ENCODE results near the gene CDH11.

The CDH11 gene

DNA sequence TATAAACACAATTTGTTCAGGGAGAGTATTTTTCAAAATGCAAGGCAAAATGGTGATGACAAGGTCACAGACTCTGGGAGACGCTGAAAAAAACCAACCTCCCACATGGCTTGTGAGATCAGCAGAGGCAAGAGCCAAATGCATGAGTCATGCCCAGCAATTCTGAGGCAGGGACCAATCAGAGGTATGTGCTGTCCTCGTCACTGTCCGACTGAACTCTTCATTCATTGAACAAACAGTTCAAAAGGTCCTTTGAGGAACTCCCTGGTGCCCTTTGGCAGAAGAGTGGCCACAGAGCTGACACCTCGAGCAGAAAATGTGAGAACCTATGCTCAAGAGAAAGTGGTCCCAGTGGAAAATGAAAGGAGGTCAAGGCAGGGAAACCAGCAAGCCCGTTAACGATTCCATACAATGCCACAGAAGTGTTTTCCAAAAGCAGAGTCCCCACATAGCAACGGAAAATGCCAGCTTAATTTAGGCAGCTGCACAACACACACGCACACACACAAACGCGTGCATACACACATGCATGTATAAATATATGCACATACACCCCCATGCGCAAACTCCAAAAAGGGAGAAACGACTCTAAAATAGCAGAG is 50.9 kb downstream of the CDH11 start:
- Histone ChIP-seq H3K27ac (ENCODE audit: low read depth, low read length) (no peak overlapping the region), H3K4me3 (ENCODE audit: low read depth, low read length) (no peak overlapping the region), H3K36me3 (ENCODE audit: control insufficient read depth, insufficient read depth, low read length) (no peaks in the 10 kb centered on the region; the same call in 1 of the 2 replicates), H3K4me1 (ENCODE audit: control insufficient read depth, insufficient read depth, low read length) (peaks cover 8% of the 10 kb centered on the region), H3K9me3 (ENCODE audit: control insufficient read depth, insufficient read depth, low read depth, low read length) (no peaks in the 10 kb centered on the region), H3K27me3 (ENCODE audit: control insufficient read depth, insufficient read depth, low read length) (no peaks in the 10 kb centered on the region), H3K9ac (ENCODE audit: low read length) (no peak overlapping the region)

DNA sequence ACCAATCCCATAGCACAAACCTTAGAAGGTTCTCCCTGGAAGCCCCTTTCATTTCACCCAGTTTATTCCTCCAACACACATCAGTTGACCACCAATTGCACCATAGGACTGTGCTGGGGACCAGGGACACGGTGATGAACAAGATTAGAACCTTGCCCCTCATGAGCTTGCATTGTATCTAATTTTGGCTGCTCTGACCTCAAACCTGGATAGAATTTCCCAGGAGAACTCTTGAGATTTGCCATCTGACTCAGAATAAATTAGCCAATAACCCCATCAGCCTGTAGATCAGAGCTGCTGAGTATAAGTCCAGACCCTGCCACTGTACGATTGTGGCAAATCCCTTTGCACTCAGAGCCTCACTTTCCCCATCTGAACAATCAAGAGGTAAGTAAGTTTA is 52.1 kb downstream of the CDH11 start:
- Histone ChIP-seq H3K27me3 (ENCODE audit: control insufficient read depth, insufficient read depth, low read length) (no peaks in the 10 kb centered on the region), H3K9me3 (ENCODE audit: control insufficient read depth, insufficient read depth, low read depth, low read length) (no peaks in the 10 kb centered on the region), H3K36me3 (ENCODE audit: control insufficient read depth, insufficient read depth, low read length) (no peaks in the 10 kb centered on the region; the same call in 1 of the 2 replicates), H3K9ac (ENCODE audit: low read length) (no peak overlapping the region), H3K4me3 (ENCODE audit: low read depth, low read length) (no peak overlapping the region), H3K4me1 (ENCODE audit: control insufficient read depth, insufficient read depth, low read length) (peaks cover 8% of the 10 kb centered on the region), H3K27ac (ENCODE audit: low read depth, low read length) (no peak overlapping the region)

DNA sequence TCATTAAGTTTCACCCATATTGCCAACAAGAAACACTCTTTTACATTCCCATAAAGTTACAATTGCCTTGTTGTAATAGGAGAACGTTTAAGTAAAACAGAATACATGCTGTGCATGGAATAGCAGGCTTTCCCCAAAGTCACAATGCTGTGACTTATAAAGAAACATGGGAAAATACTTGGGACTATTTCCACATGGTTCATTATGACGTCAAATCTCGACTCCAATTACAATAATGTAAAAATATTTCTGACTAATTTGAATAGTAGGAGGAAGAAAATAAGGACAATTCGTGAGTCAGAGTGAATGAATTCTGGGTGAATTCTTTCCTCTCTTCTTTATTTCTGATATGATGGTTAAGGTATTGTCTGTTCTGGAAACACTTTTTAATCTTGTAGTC is 52.8 kb downstream of the CDH11 start:
- Histone ChIP-seq H3K36me3 (ENCODE audit: control insufficient read depth, insufficient read depth, low read length) (no peaks in the 10 kb centered on the region; the same call in 1 of the 2 replicates), H3K9me3 (ENCODE audit: control insufficient read depth, insufficient read depth, low read depth, low read length) (no peaks in the 10 kb centered on the region), H3K9ac (ENCODE audit: low read length) (no peak overlapping the region), H3K27ac (ENCODE audit: low read depth, low read length) (no peak overlapping the region), H3K27me3 (ENCODE audit: control insufficient read depth, insufficient read depth, low read length) (no peaks in the 10 kb centered on the region), H3K4me3 (ENCODE audit: low read depth, low read length) (no peak overlapping the region), H3K4me1 (ENCODE audit: control insufficient read depth, insufficient read depth, low read length) (peaks cover 8% of the 10 kb centered on the region)

DNA sequence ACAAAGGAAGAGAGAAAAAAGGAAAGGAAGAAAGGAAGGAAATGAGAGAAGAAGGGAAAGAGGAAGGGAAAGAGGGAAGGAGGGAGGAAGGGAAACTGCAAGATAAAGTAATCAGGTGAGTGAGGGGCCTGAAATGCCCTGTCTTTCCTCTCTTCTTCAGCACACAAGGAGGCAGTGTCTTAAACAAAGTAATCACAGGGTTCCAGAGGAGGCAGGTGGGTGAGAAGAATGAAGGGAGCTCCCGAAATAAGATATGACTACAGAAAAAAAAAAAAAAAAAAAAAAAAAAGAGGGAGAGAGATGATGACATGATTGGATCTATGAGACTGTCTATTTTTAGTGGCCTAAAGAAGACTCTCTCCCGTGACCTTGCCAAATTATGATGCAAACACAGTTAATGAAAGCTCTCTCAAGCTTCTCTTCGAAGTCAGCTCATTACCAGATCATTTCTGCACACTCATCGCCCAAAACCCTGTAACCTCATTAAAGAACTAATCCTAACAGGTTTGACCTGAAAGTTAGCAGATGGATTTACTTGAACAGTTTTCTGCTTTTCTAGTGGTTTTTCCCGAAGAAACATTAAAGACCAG is 53.6 kb downstream of the CDH11 start:
- Histone ChIP-seq H3K4me3 (ENCODE audit: low read depth, low read length) (no peak overlapping the region), H3K27me3 (ENCODE audit: control insufficient read depth, insufficient read depth, low read length) (no peaks in the 10 kb centered on the region), H3K9ac (ENCODE audit: low read length) (no peak overlapping the region), H3K9me3 (ENCODE audit: control insufficient read depth, insufficient read depth, low read depth, low read length) (no peaks in the 10 kb centered on the region), H3K36me3 (ENCODE audit: control insufficient read depth, insufficient read depth, low read length) (no peaks in the 10 kb centered on the region; the same call in 1 of the 2 replicates), H3K4me1 (ENCODE audit: control insufficient read depth, insufficient read depth, low read length) (peaks cover 8% of the 10 kb centered on the region), H3K27ac (ENCODE audit: low read depth, low read length) (no peak overlapping the region)

DNA sequence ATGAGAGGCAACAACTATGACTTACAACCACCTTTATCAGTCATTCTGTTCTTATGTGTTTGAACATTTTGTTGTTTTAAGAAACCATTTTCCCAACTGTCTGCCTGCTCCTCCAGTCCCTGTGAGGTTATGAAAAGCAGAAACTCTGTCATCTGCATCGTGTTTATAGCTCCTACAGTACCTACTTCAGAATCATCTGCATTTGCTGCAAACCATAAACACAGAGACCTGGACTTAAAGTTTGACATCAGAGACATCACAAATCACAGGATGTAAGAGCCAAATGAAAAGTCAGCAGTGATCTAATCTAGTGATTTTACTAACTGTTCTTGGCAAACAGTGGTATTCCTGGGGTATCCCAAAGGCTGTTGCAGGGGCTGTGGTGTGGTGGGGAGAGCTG is 55.2 kb downstream of the CDH11 start:
- Histone ChIP-seq H3K9ac (ENCODE audit: low read length) (no peak overlapping the region), H3K9me3 (ENCODE audit: control insufficient read depth, insufficient read depth, low read depth, low read length) (no peaks in the 10 kb centered on the region), H3K4me3 (ENCODE audit: low read depth, low read length) (no peak overlapping the region), H3K36me3 (ENCODE audit: control insufficient read depth, insufficient read depth, low read length) (no peaks in the 10 kb centered on the region; the same call in 1 of the 2 replicates), H3K27me3 (ENCODE audit: control insufficient read depth, insufficient read depth, low read length) (no peaks in the 10 kb centered on the region), H3K27ac (ENCODE audit: low read depth, low read length) (no peak overlapping the region), H3K4me1 (ENCODE audit: control insufficient read depth, insufficient read depth, low read length) (peaks cover 8% of the 10 kb centered on the region)

DNA sequence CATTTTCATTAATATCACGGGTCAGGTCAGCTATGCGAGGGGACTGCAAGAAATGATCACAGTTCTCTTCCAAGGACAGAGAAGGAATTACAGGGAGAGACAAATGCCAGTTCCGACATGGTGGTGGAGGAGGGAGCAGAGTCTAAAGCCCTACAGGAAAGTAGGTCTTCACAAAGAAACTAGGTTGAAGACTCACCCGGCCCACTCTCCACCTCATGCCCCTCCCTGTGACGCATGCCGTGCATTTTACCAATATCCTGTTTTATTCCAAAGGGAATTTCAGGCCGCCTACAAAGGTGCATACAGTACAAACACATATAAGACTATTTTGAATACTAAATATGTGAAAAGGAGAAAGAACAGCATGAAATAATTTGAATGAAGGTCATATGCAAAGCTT is 56.8 kb downstream of the CDH11 start:
- Histone ChIP-seq H3K27me3 (ENCODE audit: control insufficient read depth, insufficient read depth, low read length) (no peaks in the 10 kb centered on the region), H3K4me1 (ENCODE audit: control insufficient read depth, insufficient read depth, low read length) (no peaks in the 10 kb centered on the region; the same call in 1 of the 2 replicates), H3K4me3 (ENCODE audit: low read depth, low read length) (no peak overlapping the region), H3K9me3 (ENCODE audit: control insufficient read depth, insufficient read depth, low read depth, low read length) (no peaks in the 10 kb centered on the region), H3K9ac (ENCODE audit: low read length) (no peak overlapping the region), H3K36me3 (ENCODE audit: control insufficient read depth, insufficient read depth, low read length) (no peaks in the 10 kb centered on the region; the same call in 1 of the 2 replicates), H3K27ac (ENCODE audit: low read depth, low read length) (no peak overlapping the region)

DNA sequence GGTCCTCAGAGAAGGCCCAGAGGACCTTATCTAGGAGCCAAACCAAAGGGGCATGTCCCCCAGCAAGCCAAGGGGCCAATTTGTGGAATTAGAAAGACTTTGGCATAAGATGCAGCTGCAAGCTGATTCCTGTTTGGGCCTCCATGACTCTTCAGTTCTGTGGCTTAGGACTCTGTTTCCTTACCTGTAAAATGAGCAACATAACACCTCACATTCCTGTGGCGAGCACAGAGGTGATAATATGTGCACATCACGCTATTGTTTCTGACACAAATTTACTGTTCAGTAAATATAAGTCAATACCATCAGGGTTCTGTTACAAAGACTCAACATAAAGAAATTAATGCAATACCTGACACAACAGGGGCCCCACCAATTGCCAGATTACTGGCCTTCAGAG is 57.7 kb downstream of the CDH11 start:
- Histone ChIP-seq H3K27ac (ENCODE audit: low read depth, low read length) (no peak overlapping the region), H3K36me3 (ENCODE audit: control insufficient read depth, insufficient read depth, low read length) (no peaks in the 10 kb centered on the region; the same call in 1 of the 2 replicates), H3K27me3 (ENCODE audit: control insufficient read depth, insufficient read depth, low read length) (no peaks in the 10 kb centered on the region), H3K4me3 (ENCODE audit: low read depth, low read length) (no peak overlapping the region), H3K9ac (ENCODE audit: low read length) (no peak overlapping the region), H3K9me3 (ENCODE audit: control insufficient read depth, insufficient read depth, low read depth, low read length) (no peaks in the 10 kb centered on the region), H3K4me1 (ENCODE audit: control insufficient read depth, insufficient read depth, low read length) (no peaks in the 10 kb centered on the region; the same call in 1 of the 2 replicates)

DNA sequence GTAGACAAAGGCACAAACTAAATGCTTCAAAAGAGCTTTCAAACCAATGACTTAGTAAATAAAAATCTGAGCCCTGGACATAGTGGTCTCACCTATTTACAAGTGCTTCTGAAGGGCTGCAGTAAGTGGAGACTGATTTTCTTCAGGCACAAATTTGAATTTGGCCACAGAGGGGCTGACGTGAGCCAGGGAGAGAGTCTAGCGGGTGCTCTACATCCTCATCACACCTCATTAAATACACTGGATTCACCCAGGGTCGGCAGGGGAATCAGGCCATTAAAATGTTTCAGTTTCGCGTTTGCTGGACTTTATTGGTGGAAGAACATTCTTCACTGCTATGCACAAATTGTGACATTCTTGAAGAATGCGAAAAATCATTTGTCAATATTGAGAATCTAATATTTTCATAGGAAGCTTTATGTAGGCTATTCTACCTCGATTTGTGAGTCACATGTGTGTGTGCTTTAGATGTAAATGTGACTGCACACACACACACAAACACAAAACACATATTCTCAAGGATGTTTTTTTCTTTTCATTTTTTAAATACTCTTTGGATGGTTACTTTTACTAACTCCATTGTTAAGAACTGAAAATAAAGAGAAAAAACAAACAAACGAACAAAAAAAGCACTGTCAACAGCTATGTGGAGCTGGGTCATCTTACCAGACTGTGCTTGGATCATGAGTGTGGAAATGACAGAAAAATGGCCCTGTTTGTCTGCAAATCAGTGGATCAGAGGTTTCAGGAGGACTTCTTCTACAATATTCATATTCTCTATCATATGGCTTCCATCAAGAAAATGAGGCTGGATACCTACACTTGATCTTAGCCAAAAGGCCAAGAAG is 58.9 kb downstream of the CDH11 start:
- H3K36me3 ChIP-seq (ENCODE audit: control insufficient read depth, insufficient read depth, low read length) = no peaks in the 10 kb centered on the region; the same call in 1 of the 2 replicates
- H3K9ac ChIP-seq (ENCODE audit: low read length) = no peak overlapping the region
- H3K4me1 ChIP-seq (ENCODE audit: control insufficient read depth, insufficient read depth, low read length) = no peaks in the 10 kb centered on the region
- H3K9me3 ChIP-seq (ENCODE audit: control insufficient read depth, insufficient read depth, low read depth, low read length) = no peaks in the 10 kb centered on the region
- H3K27me3 ChIP-seq (ENCODE audit: control insufficient read depth, insufficient read depth, low read length) = no peaks in the 10 kb centered on the region
- H3K27ac ChIP-seq (ENCODE audit: low read depth, low read length) = no peak overlapping the region
- no peak overlapping the region for H3K4me3 ChIP-seq (ENCODE audit: low read depth, low read length)

DNA sequence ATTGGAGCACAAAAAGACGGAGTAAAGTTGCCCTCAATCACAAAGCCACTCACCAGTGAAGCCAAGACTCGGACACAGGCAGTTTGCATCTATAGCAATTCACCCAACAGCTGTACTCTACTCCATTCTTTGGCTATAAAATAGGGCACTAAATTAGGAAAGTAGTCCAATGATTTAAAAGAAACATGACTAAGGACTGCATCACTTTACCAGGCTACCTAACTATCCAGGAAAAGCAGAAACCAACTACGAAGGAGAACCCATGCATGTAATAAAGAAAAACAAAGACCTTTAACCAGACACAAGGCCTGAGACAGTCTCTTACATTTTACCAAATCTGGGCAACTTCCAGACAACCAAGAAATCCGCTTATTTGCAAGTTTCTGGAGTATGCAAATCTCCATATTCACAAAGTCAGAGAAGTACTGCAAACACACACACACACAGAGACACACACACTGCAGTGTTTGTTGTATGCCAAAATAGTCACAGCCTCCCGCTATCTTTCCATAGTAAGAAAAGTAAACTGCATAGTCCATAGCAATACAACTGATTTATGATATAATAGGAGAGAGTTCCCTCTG is 59.8 kb downstream of the CDH11 start:
- Histone ChIP-seq H3K27ac (ENCODE audit: low read depth, low read length) (no peak overlapping the region), H3K4me1 (ENCODE audit: control insufficient read depth, insufficient read depth, low read length) (no peaks in the 10 kb centered on the region), H3K9ac (ENCODE audit: low read length) (no peak overlapping the region), H3K9me3 (ENCODE audit: control insufficient read depth, insufficient read depth, low read depth, low read length) (no peaks in the 10 kb centered on the region), H3K4me3 (ENCODE audit: low read depth, low read length) (no peak overlapping the region), H3K27me3 (ENCODE audit: control insufficient read depth, insufficient read depth, low read length) (no peaks in the 10 kb centered on the region), H3K36me3 (ENCODE audit: control insufficient read depth, insufficient read depth, low read length) (no peaks in the 10 kb centered on the region; the same call in 1 of the 2 replicates)

DNA sequence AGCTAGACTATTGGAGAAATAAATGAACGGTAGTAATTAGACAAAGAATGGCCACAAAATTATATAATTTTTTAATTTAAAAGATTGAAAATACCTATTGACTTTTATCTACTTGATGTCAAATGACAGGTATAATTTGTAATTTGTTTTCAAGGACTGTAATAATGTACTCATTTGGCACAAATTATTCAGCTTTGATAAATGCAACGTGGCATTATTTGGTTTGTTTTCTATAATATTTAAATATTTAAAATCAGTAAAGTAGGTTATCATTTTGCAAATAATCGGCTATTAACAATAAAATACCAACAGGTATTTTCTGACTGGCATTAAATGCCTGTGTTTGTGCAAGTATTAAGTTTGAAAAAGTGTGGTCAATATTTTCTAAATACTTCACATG is 60.6 kb downstream of the CDH11 start:
- Histone ChIP-seq H3K4me1 (ENCODE audit: control insufficient read depth, insufficient read depth, low read length) (no peaks in the 10 kb centered on the region), H3K9me3 (ENCODE audit: control insufficient read depth, insufficient read depth, low read depth, low read length) (no peaks in the 10 kb centered on the region), H3K36me3 (ENCODE audit: control insufficient read depth, insufficient read depth, low read length) (no peaks in the 10 kb centered on the region), H3K27me3 (ENCODE audit: control insufficient read depth, insufficient read depth, low read length) (no peaks in the 10 kb centered on the region), H3K27ac (ENCODE audit: low read depth, low read length) (no peak overlapping the region), H3K4me3 (ENCODE audit: low read depth, low read length) (no peak overlapping the region), H3K9ac (ENCODE audit: low read length) (no peak overlapping the region)

Data from HUES6 (cell line).